Uterus (tissue), 4 donors: ENCODE results near the gene CHD2. TPM values are rescaled to one million over a fixed set of nuclear protein-coding genes. Genes with fewer than 3 reads are reported as not detected.

Experiments used
- DNase-seq, 2 donors: peaks; one replicate each; pipeline ENCODE4 v3.0.0-alpha.2; 2019 to 2020
- H3K27ac ChIP-seq, 2 donors: fragments of 200-600 bp; sonication (generic); 1 replicate in 1 of 2; 2 replicates in 1 of 2; pipeline ENCODE4 v1.5.1; 2016 to 2018
- H3K27me3 ChIP-seq, 2 donors: fragments of 200-600 bp; sonication (generic); one replicate each; pipeline ENCODE4 v1.5.1; 2018 to 2019; ENCODE audit warnings: control low read depth in 1 of 2
- H3K36me3 ChIP-seq, 2 donors: fragments of 200-600 bp; sonication (generic); one replicate each; pipeline ENCODE4 v1.5.1; 2019; ENCODE audit warnings: control low read depth in 1 of 2
- H3K4me1 ChIP-seq, 2 donors: fragments of 200-600 bp; sonication (generic); one replicate each; pipeline ENCODE4 v1.5.1; 2018 to 2019; ENCODE audit warnings: control low read depth in 1 of 2
- H3K4me3 ChIP-seq, 2 donors: fragments of 200-600 bp; sonication (generic); 1 replicate in 1 of 2; 2 replicates in 1 of 2; pipeline ENCODE4 v1.5.1; 2018 to 2019; ENCODE audit warnings: mild to moderate bottlenecking in 1 of 2
- H3K9me3 ChIP-seq, 2 donors: fragments of 200-600 bp; sonication (generic); one replicate each; pipeline ENCODE4 v1.5.1; 2019; ENCODE audit warnings: control low read depth in 1 of 2
- POLR2A ChIP-seq, 2 donors: fragments of 450-650 bp; IDR thresholded peaks; one replicate each; pipeline ENCODE4 v1.6.1; 2016; ENCODE audit warnings: antibody characterized with exemption in 2 of 2, mild to moderate bottlenecking in 1 of 2, moderate library complexity in 1 of 2
- intact Hi-C: fragments of 100-400 bp; cut with DNase I; formaldehyde crosslinking; loops from one replicate; pipeline ENCODE4 v1.15.1; 2023; ENCODE audit warnings: low total_unique reads
- total RNA-seq, 4 donors: library from RNA; depleted of rRNA in 3 of 4; stranded (reverse); fragments of >200 nt in 3 of 4; gene quantifications; one replicate each; pipeline versions ENCODE4 v1.1.0 to v1.2.4, GENCODE V29; 2014 to 2023
- TF ChIP-seq, protein P1 (sequence below), 4 experiments: fragments of 200-600 bp in 2 of 4; fragments of 450-650 bp in 2 of 4; sonication (generic) in 2 of 4; IDR thresholded peaks; one replicate each; pipeline ENCODE4 v1.5.1; 2016 to 2019; ENCODE audit warnings: antibody characterized with exemption in 4 of 4, mild to moderate bottlenecking in 2 of 4, moderate library complexity in 1 of 4
- donor health status: DM: yes; HTN: yes; CAD: no.

The CHD2 gene
- total RNA-seq, 4 donors from 2014 or later = 71.0 to 166 (median 152) TPM

DNA sequence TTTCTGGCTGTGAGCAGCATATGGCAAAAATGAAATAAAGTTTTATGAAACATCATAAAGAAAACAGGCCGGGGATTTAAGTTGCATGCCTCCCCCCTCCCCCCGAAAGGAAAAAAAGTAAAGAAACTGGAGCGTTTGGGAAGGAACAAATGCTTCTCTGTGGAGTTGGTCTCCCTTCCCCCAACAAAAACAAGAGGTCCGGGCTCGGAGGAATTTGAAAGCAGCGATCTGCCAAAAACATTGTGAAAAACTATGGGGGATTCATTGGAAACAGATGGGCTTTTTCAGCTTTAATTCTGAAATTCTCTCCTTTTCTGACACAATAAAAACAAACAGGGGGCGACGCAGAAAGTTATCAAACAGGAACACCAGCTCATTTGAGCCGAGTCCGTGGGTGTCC lies 171.9 kb downstream of the CHD2 start:
- H3K4me1 ChIP-seq = peaks cover 0 to 7% of the 10 kb centered on the region in 2 donors

DNA sequence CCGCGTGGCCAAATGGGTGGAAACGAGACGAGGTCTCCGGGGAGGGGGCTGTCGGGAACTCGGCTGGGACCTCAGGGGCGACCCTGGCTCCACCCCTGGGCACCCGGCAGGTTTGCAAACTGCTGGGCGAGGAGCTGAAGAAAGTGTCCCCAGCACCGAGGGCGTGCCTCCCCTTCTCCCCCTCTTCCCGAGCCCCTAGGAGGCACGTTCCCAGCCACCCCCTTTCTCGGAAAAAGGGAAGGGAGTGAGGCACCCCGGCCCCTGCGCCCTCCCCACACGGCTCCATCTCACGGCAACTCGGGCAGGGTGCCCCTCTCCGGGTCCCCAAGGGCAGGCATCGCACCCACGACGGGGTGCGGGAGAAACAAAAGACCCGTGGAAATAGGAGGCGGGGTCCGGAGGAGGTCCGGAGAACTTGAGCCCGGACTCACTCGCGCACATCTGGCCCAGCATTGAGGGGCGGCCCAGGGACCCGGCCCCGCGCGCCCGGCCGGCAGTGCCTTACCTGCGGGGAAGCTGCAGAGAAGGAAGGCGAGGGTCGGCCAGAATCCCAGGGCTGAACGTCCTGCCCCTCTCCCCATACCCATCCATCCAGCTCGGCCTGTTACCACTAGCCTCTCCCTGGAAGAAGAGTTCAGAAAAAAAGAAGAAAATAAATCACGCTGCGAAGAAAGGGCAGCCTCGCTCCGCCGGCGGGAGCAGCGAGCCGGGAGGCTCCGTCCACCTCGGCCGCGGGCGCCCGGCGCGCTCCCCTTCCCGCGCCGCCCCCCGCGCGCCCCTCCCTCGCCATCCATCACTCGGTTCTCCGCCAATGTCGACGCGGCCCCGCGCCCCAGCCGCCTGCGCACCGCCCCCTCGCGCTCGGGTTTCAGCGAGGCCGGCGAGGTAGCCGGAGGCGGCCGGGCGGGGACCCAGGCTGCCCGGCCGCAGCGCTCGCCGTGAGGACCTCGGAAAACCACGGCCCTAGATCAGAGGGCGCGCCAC lies 172.6 kb downstream of the CHD2 start:
- Histone ChIP-seq H3K36me3 (no peaks in the 10 kb centered on the region), H3K4me1 (peaks cover 0 to under 1% of the 10 kb centered on the region in 2 donors), H3K27ac (peak overlapping the region; percentile 90 to 94), H3K27me3 (no peaks in the 10 kb centered on the region), H3K9me3 (no peaks in the 10 kb centered on the region), H3K4me3 (peak overlapping the region; percentile 78 to 95)
- peak; percentile 85 to 93 for DNase-seq
- TF ChIP-seq POLR2A (IDR thresholded peaks at IDR 0.05) = peak; percentile 40 to 79
- TF ChIP-seq, protein P1, sequence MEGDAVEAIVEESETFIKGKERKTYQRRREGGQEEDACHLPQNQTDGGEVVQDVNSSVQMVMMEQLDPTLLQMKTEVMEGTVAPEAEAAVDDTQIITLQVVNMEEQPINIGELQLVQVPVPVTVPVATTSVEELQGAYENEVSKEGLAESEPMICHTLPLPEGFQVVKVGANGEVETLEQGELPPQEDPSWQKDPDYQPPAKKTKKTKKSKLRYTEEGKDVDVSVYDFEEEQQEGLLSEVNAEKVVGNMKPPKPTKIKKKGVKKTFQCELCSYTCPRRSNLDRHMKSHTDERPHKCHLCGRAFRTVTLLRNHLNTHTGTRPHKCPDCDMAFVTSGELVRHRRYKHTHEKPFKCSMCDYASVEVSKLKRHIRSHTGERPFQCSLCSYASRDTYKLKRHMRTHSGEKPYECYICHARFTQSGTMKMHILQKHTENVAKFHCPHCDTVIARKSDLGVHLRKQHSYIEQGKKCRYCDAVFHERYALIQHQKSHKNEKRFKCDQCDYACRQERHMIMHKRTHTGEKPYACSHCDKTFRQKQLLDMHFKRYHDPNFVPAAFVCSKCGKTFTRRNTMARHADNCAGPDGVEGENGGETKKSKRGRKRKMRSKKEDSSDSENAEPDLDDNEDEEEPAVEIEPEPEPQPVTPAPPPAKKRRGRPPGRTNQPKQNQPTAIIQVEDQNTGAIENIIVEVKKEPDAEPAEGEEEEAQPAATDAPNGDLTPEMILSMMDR (IDR thresholded peaks at IDR 0.05) = peak; percentile 2 to 36 (median 14)
- intact Hi-C loops = no loop called here

More for the DNA sequence above, 171.9 kb downstream of the CHD2 start:
- no peaks in the 10 kb centered on the region for H3K36me3 ChIP-seq
- intact Hi-C loops = no loop called here
- H3K4me3 ChIP-seq = peak overlapping the region; percentile 78 to 95
- DNase-seq = no peak
- no peak for TF ChIP-seq POLR2A (IDR thresholded peaks at IDR 0.05)
- TF ChIP-seq, protein P1 (IDR thresholded peaks at IDR 0.05) = no peak
- no peaks in the 10 kb centered on the region for H3K27me3 ChIP-seq
- H3K9me3 ChIP-seq = no peaks in the 10 kb centered on the region
- H3K27ac ChIP-seq = peak overlapping the region; percentile 90 to 94

DNA sequence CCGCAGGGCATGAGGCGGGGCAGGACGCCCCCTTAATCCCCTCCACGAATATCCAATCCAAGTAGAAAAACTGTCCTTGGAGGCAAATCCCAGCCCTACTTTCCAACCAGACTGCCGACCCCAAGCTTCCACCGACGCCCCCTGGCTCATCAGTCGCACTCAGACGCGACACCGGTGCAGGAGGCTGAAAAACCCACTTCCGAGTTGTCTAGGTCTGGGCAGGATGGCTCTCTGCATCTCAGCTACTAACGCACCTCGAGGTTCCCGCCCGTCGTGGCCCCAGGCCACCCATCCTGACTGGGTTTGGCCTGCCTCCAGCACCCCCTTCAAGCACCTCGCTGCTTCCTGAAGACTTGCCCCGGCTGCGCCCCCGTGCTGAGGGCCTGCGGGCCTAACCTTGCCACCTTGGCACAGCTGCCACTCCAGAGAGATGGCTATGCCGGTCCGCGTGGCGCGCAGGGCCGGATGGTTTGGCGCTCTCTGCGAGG lies 173.4 kb downstream of the CHD2 start:
- TF ChIP-seq, protein P1 (IDR thresholded peaks at IDR 0.05) = peak in 1 of 4 experiments; percentile 2
- TF ChIP-seq POLR2A (IDR thresholded peaks at IDR 0.05) = no peak
- Histone ChIP-seq H3K36me3 (no peaks in the 10 kb centered on the region), H3K4me3 (peak overlapping the region; percentile 78 to 95), H3K27me3 (no peaks in the 10 kb centered on the region), H3K4me1 (no peaks in the 10 kb centered on the region), H3K27ac (peak overlapping the region; percentile 90 to 94), H3K9me3 (no peaks in the 10 kb centered on the region)
- DNase-seq = peak; percentile 51 to 53
- intact Hi-C loops = no loop called here

DNA sequence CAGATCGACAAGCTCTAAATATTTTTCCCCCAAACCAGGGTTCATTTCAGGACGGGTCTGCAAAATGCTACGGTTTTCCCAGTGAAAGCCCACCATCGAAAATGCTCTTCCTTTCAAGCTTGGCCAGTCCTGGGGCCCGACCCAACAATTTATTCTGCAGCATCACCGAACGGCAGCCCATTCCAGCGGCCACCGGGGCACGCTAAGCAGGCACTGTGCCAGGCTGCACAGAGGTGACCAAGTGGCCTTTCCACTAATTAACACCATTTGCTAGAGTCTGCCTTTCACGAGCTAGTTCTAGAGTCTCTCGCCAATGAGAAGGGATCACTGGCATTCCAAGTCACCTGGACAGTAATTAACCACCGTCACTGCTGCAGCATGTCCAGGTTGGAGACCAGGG lies 174.5 kb downstream of the CHD2 start:
- intact Hi-C loops = no loop called here
- TF ChIP-seq, protein P1 (IDR thresholded peaks at IDR 0.05) = no peak
- no peak for TF ChIP-seq POLR2A (IDR thresholded peaks at IDR 0.05)
- H3K4me3 ChIP-seq = no peak overlapping the region

DNA sequence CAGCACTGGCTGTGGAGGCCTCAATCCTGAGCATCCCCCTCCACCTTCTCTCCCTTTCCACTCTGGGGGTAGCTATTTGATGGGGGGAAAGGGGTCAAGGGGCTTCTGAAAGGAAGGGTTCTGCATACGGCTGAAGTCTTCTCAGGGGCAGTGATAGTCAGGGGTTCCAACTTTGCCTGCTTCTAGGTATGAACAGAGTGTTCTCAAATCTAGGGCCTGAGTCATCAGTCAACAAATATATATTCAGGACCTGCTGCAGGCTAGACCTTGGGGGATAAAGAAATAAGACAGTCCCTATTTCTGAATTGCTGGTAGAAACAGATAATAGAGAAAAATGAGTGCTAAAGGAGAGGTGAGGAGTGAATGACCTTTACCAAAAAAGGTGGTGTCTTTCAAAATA lies 176.1 kb downstream of the CHD2 start:
- Histone ChIP-seq H3K36me3 (no peaks in the 10 kb centered on the region), H3K4me1 (no peaks in the 10 kb centered on the region), H3K27me3 (no peaks in the 10 kb centered on the region), H3K9me3 (no peaks in the 10 kb centered on the region), H3K27ac (peak overlapping the region; percentile 15 to 31), H3K4me3 (no peak overlapping the region)
- TF ChIP-seq, protein P1 (IDR thresholded peaks at IDR 0.05) = no peak
- TF ChIP-seq POLR2A (IDR thresholded peaks at IDR 0.05) = no peak
- intact Hi-C loops = no loop called here
- no peak for DNase-seq

More for the DNA sequence above, 174.5 kb downstream of the CHD2 start:
- Histone ChIP-seq H3K27ac (peak overlapping the region in 1 of 2 donors; percentile 17), H3K4me1 (no peaks in the 10 kb centered on the region), H3K36me3 (no peaks in the 10 kb centered on the region), H3K27me3 (no peaks in the 10 kb centered on the region), H3K9me3 (no peaks in the 10 kb centered on the region)
- no peak for DNase-seq
